ENCODE data around the gene SP1. TPM values are rescaled to one million over a fixed set of nuclear protein-coding genes. Genes with fewer than 3 reads are reported as not detected.
"Not testable (repeated sequence)": the region's sequence is repeated elsewhere in the genome, so short reads cannot be mapped to it uniquely, and the experiment has no call there.

The SP1 gene
- total RNA-seq, 1 donor from 2014 or later: 8.2 TPM

DNA sequence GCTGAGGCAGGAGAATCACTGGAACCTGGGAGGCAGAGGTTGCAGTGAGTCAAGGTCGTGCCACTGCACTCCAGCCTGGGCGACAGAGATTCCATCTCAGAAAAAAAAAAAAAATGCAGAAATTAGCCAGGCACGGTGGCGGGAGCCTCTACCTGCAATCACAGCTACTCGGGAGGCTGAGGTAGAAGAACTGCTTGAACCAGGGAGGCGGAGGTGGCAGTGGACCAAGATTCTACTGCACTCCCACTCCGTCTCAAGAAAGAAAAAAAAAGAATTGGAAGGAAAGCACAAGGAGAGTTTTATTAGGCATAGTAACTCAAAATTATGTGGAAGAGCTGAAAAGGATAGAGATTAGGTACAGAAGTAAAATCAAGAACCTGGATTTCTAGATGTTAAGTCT lies 22.9 kb downstream of the SP1 start:
- FAIRE-seq: no peak
- DNase-seq (ENCODE audit: low spot score in 2 of 2): no peak

DNA sequence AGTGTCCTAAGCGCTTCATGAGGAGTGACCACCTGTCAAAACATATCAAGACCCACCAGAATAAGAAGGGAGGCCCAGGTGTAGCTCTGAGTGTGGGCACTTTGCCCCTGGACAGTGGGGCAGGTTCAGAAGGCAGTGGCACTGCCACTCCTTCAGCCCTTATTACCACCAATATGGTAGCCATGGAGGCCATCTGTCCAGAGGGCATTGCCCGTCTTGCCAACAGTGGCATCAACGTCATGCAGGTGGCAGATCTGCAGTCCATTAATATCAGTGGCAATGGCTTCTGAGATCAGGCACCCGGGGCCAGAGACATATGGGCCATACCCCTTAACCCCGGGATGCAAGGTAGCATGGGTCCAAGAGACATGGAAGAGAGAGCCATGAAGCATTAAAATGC lies 31.0 kb downstream of the SP1 start:
- no peak for DNase-seq (ENCODE audit: low spot score in 2 of 2)
- no peak for FAIRE-seq

DNA sequence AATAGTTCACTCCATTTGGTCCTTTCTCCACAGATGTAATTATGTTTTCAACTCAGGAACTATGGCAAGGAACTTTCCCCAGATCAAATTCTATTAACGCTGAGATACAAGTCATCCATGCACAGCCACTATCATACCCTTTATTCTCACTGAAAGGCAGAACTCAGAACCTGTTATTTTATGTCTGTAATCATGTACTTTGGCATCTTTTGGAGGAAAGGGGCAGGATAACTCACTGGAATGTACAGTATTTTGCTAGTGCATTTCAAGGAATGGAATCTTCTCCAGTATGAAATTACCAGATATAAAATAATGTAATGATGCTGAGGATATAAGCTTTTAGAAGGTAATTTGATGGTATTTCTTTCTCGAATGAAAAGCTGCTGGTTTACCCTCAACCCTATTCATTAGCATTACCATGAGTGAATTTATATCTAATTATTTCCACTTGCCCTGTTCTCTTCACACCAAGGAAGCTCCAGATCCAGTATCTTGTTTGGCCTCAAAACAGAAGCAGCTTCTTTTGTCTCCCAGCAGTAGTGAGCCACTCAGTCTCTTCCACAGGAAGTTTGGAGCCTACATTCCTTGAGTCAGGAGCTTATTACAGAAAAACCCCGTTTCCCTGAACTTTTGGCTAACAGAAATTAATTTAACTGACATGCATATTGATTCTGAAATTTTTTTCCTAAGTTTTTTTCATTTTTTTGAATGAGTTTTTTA lies 33.7 kb downstream of the SP1 start:
- FAIRE-seq (no peak), DNase-seq (ENCODE audit: low spot score in 2 of 2) (no peak)

DNA sequence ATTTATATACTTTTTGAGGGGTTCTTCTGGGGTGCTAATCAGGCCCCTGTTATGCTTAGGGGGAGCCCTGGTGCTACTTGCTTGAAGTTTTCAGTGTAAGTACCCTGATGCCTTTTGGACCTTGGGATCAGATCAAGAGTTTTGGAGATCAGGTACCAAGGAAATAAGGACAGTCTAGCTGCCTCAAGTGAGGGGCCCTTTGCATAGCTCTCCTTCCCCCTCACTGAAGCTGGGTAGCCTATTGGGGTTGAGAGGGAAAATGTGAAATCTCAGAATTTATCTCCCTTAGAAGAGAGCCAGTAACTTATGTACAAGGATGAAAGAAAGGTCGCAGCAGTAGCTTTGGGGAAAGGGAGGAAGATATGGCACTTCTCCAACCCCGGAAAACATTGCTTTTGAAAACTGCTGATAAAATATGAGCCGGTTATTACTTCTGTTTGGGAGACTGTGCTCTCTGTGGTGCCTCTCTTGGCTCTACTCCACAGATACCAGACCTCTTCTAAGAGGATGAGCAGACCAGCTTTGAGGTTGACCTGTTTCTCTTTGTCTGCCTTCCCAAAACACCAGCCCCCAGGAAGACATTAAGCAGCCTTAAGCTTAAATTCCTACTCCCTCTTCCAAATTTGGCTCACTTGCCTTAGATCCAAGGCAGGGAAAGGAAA lies 34.9 kb downstream of the SP1 start:
- FAIRE-seq (no peak), DNase-seq (ENCODE audit: low spot score in 2 of 2) (no peak)

DNA sequence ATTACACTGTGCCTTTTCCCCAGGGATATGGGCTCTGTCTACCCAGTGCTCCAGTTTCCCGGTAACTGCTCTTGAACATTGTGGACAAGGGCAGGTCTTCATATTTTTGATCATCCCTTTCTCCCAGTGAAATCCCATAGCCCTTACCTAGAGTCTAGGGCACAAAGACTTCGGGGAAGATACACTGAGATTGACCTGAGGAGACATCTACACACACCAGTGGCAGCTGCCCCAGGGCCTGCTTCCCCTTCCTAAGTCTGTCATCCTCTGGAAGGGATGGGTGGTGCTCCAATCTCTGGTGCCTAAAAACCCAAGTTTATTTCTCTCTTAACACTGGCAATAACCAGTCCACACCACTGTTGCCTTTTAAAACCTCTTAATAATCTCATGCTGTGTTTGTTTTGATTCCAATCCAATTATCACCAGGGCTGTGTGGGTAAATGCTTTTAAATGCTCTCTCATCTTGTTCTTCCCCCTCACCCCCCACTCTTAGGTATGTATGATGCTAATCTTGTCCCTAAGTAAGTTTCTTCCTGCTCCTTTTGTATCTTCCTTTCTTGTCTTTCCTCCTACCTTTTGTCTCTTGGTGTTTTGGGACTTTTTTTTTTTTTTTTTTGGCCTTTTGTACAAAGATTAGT lies 35.9 kb downstream of the SP1 start:
- not testable (repeated sequence) for DNase-seq (ENCODE audit: low spot score in 2 of 2); FAIRE-seq

DNA sequence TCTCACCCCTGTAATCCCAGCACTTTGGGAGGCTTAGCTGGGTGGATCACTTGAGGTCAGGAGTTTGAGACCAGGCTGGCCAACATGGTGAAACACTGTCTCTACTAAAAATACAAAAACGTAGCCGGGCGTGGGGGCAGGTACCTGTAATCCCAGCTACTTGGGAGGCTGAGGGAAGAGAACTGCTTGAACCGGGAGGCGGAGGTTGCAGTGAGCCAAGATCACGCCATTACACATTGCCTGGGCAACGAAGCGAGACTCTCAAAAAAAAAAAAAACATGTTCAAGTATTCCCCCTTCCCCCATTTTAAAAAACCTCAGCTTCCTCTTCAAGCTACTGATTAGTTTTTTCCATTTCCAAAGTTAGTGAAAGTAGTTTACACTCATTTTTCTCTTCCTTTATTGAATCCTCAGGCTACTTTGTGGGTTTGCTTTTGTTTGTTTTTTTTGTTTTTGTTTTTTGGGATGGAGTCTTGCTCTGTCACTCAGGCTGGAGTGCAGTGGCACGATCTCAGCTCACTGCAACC lies 37.4 kb downstream of the SP1 start:
- not testable (repeated sequence) for FAIRE-seq; DNase-seq (ENCODE audit: low spot score in 2 of 2)

DNA sequence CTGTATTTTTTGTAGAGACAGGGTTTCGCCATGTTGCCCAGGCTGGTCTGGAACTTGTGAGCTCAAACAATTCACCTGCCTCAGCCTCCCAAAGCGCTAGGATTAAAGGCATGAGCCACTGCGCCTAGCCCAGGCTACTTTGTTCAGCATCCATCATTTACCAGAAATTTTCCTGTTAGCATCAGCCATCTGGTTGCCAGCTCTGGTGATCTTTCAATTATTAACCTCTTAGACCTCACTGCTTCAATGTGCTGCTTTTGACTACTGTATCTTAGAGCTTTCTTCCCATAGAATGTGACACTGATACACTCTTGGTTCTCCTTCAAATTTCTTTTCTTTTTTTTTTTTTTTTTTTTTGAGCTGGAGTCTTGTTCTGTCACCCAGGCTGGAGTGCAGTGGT lies 38.2 kb downstream of the SP1 start:
- no peak for DNase-seq (ENCODE audit: low spot score in 2 of 2)
- FAIRE-seq: no peak

DNA sequence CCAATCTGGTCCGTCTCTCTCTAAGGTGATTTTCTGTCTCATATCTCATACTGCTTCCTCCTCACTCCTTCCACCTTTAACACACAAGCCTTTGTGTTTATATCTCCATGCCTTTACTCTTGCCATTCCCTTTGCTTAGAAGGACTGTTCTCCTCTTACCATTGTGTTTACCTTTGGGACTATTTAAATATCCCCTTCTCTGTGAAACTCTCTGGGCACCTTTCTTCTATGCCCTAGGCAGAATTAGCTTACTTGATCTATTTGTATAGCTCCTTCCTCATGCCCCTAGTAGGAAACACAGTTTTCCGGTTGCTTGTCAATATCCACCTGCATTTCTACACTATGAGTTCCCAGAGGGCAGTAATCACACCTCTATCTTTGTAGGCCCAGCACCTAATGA lies 39.8 kb downstream of the SP1 start:
- FAIRE-seq: no peak
- DNase-seq (ENCODE audit: low spot score in 2 of 2): no peak

DNA sequence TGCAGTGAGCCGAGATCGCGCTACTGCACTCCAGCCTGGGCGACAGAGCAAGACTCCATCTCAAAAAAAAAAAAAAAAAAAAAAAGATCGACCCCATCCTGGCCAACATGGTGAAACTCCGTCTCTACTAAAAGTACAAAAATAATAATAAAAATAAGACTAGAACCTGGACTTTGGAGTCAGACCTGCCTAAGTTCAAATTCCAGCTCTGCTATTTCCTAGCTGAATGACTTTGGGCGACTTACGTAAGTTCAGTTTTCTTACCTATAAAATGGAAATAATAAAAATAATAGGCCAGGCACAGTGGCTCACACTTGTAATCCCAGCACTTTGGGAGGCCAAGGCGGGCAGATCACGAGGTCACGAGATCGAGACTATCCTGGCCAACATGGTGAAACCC lies 42.3 kb downstream of the SP1 start:
- not testable (repeated sequence) for FAIRE-seq; DNase-seq (ENCODE audit: low spot score in 2 of 2)

DNA sequence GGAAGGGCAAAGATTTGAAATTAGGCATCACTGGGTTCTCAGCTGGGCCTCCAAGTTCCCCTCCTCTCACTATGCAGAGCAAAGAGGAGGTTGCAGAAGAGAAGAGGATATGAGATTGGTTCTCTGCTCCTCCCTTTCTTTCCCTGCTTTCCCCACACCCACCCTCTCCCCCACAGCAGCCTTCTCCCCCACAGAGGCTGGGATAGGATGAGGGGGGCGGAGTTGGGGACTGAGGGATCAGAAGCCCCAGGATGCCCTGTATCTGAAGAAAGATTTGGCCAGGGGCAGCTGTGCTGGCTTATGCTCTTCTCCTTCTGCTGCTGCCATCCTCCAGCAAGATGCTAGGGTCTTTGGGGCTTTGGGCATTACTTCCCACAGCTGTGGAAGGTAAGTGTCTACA lies 43.6 kb downstream of the SP1 start, which contains the start of gene AMHR2:
AMHR2 (plus strand) TSS at position 259 of the 400 bp plus-strand sequence; CDS start at position 339, 80 bp downstream.
- FAIRE-seq: no peak

DNA sequence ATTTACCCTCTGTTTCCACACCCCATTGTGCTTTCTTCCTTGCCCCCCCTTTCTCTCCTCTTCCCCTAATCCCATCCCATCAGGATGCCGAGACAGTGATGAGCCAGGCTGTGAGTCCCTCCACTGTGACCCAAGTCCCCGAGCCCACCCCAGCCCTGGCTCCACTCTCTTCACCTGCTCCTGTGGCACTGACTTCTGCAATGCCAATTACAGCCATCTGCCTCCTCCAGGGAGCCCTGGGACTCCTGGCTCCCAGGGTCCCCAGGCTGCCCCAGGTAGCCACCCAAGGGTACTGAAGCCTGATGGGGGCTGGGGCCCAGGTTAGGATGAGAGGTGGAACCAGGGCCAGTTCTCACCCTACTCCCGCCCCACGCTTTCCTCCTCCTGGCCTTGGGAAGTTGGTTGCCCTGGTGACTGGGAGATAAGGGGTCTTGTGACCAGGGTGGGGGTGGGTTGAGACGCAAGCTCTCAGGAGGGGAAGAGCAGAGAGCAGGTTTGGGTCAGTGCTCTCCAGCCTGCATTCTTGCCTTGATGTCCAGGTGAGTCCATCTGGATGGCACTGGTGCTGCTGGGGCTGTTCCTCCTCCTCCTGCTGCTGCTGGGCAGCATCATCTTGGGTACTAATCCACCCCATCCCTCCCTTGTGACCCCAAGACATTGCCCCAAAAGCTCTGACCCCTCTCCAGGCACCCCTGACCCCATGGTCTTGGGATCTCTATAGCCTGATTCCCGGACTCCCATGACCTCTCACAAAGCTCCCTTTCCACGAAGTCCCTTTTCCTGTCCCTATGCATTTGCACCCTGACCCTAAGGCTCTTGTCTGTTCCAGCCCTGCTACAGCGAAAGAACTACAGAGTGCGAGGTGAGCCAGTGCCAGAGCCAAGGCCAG lies 44.9 kb downstream of the SP1 start:
- FAIRE-seq: no peak

More for the DNA sequence above, 43.6 kb downstream of the SP1 start, which contains the start of gene AMHR2:
- DNase-seq (ENCODE audit: low spot score in 2 of 2): no peak

DNA sequence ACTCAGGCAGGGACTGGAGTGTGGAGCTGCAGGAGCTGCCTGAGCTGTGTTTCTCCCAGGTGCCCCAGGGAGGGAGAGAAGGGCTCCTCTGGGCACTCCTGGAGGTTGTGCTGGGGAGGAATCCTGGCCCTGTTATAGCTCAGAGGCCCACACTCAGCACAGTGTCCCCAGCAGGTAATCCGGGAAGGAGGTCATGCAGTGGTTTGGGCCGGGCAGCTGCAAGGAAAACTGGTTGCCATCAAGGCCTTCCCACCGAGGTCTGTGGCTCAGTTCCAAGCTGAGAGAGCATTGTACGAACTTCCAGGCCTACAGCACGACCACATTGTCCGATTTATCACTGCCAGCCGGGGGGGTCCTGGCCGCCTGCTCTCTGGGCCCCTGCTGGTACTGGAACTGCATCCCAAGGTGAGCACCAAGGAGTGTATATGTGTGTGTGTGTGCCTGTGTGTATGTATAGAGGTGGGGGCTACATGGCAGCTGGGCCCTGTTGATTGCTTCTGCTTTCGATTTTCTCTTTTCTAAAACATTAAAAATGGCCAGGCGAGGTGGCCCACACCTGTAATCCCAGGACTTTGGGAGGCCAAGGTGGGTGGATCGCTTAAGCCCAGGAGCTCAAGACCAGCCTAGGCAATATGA lies 45.7 kb downstream of the SP1 start:
- no peak for DNase-seq (ENCODE audit: low spot score in 2 of 2)
- no peak for FAIRE-seq

More for the DNA sequence above, 44.9 kb downstream of the SP1 start:
- DNase-seq (ENCODE audit: low spot score in 2 of 2): no peak

DNA sequence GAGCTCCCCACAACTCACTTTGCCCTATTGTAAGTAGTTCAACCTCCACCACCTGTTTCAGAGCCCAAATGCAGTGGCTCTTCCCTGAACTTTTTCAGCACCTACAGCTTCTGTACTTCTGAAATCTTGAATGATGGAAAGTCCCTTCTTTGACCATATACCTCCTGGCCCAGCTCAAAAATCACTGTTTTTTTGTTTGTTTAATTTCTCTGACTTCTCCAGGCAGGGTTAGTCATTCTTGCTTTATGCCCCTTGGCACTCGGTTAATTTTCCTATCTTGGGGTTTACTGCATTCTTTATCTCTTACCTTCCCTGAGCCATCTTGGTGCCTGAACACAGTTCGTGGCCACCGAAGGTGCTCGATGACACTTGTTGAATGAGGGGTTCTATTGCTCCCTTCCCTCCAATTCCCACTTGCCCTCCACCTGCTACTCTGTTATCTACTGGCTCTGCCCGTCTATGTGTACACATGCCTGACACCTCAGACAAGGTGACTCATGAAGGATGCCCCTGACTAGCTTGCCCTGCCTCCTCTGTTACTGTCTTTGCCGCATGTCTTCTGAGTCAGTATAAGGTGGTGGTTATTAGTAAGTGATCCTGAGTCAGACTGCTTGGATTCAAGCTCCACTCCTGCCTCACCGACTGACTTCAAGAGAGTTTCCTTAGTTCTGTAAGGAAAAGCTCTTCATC lies 48.1 kb downstream of the SP1 start:
- FAIRE-seq (no peak), DNase-seq (ENCODE audit: low spot score in 2 of 2) (no peak)

DNA sequence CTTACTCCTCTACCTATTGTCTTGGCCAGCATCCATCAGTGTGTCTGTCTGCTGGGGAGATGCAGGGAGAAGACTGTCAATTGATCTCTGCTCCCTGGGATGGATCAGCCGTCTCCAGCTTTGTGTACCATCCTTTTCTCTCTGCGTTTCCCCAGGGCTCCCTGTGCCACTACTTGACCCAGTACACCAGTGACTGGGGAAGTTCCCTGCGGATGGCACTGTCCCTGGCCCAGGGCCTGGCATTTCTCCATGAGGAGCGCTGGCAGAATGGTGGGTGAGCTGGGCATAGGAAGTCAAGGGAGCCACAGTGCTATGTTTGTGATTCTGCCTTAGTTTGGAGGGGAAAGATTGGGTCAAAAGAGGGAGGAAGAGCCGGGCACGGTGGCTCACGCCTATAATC lies 48.8 kb downstream of the SP1 start:
- FAIRE-seq (no peak), DNase-seq (ENCODE audit: low spot score in 2 of 2) (no peak)

DNA sequence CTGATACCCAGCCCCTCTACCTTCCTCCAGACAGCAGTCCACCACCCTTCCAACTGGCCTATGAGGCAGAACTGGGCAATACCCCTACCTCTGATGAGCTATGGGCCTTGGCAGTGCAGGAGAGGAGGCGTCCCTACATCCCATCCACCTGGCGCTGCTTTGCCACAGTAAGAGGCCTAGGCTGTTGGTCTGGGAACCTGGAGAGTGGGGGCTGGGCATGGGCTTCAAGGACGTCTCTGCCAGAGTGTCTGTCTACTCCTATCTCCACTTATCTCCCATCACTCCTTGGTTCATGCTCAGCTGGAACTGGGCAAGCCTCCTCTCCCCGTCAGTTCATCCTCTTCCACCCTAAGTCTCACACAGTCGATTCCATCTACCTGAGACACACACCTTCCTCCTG lies 50.1 kb downstream of the SP1 start:
- no peak for DNase-seq (ENCODE audit: low spot score in 2 of 2)
- FAIRE-seq: no peak

DNA sequence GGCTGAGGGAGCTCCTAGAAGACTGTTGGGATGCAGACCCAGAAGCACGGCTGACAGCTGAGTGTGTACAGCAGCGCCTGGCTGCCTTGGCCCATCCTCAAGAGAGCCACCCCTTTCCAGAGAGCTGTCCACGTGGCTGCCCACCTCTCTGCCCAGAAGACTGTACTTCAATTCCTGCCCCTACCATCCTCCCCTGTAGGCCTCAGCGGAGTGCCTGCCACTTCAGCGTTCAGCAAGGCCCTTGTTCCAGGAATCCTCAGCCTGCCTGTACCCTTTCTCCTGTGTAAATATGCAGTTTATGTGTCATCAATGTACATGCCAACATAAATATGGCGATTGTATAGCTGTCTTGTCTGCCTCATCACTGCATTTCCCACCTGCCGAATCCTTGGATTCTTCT lies 51.2 kb downstream of the SP1 start:
- DNase-seq (ENCODE audit: low spot score in 2 of 2) (no peak), FAIRE-seq (no peak)

DNA sequence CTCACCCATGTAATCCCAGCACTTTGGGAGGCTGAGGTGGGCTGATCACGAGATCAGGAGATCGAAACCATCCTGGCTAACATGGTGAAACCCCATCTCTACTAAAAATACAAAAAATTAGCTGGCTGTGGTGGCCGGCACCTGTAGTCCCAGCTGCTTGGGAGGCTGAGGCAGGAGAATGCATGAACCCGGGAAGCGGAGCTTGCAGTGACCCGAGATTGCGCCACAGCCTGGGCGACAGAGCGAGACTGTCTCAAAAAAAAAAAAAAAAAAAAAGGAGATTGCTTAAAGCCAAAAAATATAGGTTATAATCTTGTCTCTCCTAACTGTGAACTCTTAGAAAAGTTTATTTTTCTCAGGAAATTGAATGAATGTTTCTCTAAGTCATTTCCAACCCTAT lies 55.4 kb downstream of the SP1 start:
- not testable (repeated sequence) for DNase-seq (ENCODE audit: low spot score in 2 of 2); FAIRE-seq

DNA sequence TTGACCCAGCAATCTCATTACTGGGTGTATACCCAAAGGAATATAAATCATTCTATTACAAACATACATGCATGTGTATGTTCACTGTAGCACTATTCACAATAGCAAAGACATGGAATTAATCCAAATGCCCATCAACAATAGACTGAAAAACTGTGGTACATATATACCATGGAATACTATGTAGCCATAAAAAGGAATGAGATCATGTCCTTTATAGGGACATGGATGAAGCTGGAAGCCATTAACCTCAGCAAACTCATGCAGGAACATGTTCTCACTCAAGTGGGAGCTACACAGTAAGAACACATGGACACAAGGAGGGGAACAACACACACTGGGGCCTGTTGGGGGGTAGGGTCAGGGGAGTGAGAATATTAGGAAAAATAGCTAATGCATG lies 59.6 kb downstream of the SP1 start:
- FAIRE-seq; DNase-seq (ENCODE audit: low spot score in 2 of 2): not testable (repeated sequence)

Measured in frontal cortex (tissue), 4 donors.